Measurements from ENCODE around the gene CRY2.

CRY2 gene

DNA sequence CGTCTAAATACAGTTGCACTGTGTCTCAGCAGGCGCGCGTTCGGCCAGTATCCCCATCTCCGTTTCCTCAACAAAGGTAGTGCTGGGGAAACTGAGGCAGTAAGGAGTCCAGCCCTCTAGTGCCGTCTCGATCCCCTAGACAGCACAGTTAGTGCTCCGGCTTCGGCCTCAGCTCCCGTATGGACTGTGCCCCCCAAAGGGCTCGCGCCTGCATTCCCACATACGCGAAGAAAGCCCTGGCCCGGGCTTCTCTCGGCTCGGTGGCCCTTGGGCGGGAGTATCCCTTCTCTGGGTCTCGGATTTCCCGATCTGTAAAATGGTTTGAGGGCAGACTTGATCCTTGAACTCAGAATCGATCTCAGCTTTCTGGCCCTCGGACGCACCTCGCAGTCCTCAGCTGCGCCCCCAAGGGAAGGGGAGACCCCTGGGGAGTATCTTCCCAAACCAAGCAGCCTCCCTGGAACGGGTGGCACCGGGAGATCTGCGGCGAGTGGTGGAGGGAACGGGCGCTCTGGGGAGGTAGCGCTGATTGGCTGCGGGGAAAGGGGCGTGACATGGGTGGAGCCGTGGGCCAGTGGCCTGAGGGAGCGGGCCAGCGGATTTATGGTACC lies 71.2 kb downstream of the CRY2 start:
- DNase-seq = peak in 12 of 14 donors; percentile 44 to 82 (median 74)

DNA sequence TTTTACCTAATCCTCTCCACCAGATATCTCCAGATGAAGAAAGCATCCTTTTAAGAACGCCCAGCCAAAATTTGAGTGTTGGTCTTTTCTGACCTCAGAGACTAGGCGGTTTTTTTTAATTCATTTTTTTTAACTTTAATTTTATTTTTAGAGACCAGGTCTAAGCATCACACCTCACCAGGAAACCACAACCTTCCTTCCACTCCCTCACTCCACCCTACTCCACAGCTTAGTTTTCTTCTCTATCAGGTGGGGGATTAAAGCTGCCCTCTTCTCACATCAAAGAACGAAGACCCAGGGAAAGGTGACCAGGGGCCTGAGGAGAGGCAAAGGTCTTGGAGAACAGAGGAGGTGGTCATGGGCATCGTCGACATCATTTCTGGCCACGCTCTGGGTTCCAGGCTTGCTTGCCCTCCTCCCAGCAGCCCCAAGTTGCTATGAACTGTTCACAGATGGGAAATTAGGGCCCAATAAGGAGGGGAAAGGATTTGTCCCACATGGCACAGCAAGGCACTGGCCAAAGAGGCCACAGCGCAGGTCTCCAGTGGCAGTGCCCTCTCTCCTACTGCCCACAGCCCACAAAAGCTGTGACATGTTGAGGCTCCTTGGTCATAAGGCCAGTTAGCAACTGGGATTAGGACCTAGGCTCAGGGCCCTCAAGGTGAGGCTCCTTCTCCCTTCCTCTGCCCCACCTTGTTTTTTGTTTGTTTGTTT lies 71.8 kb downstream of the CRY2 start:
- no peak for DNase-seq

DNA sequence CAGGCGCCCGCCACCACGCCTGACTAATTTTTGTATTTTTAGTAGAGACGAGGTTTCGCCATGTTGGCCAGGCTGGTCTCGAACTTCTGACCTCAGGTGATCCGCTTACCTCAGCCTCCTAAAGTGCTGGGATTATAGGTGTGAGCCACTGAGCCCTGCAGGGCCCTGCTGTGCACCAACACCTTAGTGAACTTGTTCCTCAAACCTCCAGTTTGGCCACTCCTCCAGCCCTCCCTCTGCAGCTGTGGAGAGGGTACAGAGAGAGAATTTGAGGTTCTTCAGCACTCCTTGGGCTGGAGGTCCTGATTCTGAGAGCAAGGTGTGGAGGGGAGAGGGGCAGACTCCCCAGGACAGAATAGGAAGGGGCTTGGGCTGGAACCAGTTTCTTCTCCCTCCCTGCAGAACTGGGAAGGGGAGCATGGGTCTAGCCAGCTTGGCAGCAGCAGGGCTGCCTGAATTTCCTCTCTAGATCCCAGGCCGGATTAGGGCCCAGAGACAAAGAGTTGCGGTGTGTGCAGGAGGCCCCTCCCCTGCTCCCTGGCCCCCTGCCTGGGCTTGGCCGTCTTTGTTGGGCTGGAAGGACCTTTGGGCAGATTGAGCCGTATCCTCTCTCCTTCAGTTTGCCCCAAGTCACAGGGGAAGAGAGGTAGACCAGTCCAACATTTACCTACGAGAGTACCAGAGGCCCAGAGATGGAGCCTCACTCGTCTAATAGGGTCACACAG lies 72.7 kb downstream of the CRY2 start:
- no peak for DNase-seq

DNA sequence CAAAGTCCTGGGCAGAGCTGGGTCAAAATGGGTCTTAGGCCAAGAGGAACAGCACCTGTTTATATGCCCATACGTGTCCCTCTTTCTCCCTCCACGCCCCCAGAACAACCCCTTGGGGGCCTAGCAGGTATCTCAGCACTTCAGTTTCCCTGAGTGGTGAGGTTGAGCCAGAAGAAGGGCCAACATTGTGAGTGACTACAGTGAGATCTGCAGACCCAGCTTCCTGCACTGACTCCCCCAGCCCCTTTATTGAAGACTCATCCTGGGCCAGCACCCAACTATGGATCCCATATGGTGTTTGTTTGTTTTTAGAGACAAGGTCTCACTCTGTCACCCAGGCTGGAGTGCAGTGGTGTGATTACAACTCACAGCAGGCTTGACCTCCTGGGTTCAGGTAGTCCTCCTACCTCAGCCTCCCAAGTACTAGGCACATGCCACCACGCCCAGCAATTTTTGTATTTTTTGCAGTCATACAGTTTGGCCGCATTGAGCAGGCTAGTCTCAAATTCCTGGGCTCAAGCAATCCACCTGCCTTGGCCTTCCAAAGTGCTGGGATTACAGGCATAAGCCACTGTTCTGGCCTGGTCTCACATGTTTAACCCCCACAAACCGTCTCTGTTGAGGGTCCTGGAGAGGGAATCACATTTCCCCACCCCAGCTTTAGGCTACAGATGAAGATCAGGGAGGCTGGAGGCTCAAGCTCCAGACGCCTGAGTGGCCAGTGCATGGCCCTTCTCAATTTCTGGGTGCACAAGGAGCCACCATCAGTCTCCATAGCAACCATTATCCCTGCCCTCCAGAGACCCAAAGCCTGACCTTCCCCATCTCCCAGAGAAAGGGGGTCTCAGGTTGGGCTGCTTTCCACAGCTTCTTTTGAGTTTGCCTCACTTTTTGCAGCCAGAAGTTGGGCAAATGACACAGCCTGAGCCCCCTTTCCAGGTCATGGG lies 73.5 kb downstream of the CRY2 start:
- no peak for DNase-seq

DNA sequence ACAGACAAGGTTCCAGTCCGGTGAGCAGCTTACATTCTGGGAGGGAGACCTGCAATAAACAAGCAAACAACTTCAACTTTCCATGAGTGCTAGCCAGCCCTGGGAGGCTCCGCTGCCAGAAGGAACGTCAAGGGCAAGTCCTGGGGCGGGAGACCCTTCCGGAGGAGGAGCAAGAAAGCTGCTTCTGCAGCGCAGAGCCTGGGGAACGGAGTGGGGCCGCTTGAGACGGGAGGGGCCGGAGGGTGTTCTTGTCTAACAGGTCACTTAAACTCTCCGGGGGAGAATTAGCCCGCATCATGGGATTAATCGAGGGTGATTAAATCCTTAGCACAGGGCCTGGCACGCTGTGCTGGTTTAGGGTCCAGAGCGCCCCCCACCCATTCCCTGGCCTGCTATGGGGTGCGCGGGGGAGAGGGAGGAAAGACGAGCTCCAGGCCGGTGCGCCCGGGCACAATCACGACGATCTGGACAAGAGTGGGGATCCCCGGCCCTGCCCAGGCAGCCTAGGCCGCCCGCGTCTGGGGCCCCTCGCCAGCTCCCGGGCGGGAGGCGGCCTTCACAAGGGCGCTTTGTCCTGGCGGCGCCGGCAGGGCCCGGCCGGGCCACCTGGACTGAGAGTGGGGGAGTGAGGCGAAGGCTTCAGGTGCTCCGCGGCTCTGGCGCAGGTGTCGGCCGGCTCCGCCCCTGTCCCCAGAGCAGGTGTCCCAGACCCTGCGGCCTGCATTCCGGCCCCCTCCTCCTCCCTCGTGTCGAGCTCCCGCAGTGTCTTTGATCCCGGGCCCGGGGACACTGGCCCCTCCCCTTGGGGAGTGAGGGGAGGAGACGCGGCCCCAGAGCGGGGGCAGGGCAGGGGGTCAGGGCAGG lies 74.5 kb downstream of the CRY2 start:
- DNase-seq = no peak

GRCh38 chr11:45922425-45923082 lies 75.3 kb downstream of the CRY2 start, which contains the start of gene LARGE2:
Gene LARGE2 (plus strand): TSS chr11:45922656. CDS start chr11:45922883, 227 bp downstream.
- DNase-seq = no peak

DNA sequence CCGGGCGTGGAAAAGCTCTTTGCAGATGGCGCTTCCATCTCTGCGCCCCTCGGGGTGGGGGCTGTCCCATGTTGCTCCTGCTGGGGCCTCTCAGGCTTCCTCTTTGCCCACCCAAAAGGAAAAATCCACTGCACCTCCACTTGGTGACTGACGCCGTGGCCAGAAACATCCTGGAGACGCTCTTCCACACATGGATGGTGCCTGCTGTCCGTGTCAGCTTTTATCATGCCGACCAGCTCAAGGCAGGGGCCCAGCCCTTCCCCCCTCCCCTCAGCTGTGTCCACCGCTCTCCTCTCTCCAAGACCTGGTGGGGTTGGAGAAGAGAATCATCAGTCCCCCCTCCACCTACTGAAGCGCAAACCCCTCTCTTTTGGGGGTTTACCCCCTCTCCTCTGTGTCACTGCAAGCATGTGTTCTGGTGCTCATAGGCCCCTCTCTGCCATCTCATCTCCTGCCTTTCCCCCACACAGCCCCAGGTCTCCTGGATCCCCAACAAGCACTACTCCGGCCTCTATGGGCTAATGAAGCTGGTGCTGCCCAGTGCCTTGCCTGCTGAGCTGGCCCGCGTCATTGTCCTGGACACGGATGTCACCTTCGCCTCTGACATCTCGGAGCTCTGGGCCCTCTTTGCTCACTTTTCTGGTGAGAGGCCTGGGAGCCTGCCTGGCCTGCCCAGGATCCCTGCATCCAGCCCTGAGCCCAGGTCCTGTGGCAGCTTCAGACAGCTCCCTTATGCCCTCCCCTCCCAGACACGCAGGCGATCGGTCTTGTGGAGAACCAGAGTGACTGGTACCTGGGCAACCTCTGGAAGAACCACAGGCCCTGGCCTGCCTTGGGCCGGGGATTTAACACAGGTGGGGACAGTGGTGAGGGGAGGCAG lies 77.0 kb downstream of the CRY2 start:
- no peak for DNase-seq

DNA sequence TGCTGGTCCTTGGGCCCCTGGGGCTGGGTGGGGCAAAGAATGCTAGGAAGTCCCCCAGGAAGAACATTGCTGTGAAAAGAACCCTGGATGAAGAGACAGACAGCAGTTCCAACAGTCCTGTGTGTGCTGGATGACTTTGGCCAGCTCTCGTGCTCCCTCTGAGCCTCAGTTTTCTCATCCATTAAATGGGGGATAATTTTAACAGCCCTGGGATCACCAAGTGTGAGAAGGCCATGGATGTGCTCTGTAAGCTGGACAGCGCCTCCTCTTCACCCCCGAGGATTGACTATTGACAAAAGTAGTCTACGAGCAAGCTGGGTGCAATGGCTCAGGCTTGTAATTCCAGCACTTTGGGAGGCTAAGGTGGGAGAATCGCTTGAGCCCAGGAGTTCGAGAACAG lies 77.7 kb downstream of the CRY2 start:
- DNase-seq = no peak

DNA sequence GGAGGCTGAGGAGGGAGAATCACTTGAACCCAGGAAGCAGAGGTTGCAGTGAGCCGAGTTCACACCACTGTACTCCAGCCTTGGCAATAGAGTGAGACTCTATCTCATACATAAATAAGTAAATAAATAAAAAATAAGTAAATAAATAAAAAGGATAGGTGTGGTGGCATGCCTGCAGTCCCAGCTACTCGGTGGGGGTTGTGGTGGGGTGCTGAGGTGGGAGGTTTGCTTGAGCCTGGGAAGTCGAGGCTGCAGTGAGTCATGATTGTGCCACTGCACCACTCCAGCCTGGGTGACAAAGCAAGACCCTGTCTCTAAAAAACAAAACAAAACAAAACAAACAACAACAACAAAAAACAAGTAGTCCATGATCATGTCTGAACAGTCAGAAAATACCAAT lies 78.3 kb downstream of the CRY2 start:
- no peak for DNase-seq

- no peak for DNase-seq
These were observed 78.7 kb downstream of the CRY2 start for GRCh38 chr11:45926001-45926401.

DNA sequence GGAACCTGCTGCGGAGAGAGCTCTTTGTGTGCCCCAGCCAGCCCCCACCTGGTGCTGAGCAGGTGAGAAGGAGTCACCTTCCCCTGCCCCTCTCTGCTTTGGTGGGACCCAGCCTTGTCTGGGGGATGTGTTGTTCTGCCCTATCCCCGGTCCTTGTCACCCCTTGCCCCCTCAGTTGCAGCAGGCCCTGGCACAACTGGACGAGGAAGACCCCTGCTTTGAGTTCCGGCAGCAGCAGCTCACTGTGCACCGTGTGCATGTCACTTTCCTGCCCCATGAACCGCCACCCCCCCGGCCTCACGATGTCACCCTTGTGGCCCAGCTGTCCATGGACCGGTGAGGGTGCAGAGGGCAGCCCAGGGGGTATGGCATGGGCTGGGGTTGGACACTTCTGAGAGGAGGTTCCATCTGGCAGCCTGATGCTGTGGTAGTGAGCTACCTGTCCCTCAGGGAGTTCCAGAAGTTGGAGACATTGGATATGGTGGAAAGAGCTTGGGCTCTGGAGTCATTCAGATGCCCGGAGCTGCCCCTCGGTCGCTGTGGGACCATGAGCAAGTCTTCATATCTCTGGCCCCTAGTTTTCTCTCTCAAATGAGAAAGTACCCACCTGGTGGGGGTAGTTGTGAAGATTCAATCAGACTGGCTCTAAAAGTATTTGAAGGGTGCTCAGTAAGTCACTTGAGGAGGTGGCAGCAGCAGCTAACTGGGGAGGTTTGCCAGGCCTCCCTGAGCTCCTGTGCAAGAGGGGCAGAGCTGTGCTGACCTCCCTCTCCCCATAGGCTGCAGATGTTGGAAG lies 79.5 kb downstream of the CRY2 start:
- DNase-seq = no peak

DNA sequence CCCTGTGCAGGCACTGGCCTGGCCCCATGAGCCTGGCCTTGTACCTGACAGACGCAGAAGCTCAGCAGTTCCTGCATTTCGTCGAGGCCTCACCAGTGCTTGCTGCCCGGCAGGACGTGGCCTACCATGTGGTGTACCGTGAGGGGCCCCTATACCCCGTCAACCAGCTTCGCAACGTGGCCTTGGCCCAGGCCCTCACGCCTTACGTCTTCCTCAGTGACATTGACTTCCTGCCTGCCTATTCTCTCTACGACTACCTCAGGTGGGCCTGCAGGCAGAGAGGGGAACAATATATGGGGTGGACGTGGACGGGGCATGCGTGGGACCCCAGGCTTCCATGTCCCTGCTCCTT lies 80.0 kb downstream of the CRY2 start:
- DNase-seq = no peak

DNA sequence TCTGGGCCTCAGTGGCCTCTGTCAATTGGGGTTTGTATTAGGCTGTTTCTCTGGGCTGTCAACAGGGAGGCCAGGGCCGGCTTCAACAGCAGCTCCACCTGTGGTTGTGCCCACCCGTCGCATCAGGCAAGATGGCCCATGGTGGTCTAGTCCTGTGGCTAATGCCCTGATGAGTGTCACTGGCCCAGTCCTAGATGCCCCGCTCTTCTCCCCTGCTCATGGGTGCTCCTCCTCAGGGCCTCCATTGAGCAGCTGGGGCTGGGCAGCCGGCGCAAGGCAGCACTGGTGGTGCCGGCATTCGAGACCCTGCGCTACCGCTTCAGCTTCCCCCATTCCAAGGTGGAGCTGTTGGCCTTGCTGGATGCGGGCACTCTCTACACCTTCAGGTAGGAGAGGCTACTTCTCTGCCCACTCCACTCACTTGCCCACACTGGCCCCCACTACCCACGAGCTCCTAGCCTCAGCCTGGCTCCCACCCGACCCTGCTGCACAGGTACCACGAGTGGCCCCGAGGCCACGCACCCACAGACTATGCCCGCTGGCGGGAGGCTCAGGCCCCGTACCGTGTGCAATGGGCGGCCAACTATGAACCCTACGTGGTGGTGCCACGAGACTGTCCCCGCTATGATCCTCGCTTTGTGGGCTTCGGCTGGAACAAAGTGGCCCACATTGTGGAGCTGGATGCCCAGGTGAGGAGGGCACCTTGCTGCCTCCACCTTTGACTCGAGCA lies 80.6 kb downstream of the CRY2 start:
- DNase-seq = no peak

- no peak for DNase-seq
These were observed 81.4 kb downstream of the CRY2 start for GRCh38 chr11:45928535-45929215.

GRCh38 chr11:45929486-45930030 lies 82.3 kb downstream of the CRY2 start:
- no peak for DNase-seq

DNA sequence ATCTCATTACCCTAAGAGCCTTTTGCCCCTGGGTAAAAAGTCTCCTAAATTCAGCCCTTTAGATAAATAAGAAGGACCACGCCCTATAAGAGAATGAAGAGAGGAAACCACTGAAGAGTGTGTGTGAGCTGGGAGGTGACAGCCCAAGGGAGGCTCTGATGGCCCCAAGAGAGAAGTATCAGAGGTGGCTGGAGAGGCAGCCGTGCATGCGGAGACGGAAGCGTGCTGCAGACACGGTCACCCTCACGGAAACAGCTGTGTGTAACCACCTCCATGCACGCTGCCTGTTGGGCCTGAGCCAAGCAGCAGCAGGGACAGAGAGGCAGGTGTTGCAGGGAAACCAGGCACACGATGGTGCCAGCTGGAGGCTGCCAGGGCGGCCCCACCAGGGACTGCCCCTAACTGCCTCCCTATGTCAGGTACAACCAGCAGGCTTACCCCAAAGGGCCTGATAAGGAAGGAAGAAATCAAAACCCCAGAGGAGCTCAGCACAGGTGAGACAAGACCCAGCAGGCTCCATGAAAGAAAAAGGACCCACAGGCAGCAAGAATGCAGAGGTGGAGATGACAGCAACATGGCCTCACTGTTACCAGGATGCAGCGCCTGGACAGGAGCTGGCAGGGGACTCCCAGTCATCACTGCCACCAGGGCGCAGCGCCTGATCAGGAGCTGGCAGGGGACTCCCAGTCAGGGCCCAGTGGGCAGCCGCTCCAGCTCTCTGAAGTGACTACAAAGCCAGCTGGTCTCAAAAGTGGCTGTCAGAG lies 82.9 kb downstream of the CRY2 start:
- DNase-seq = peak in 3 of 14 donors; percentile 25 to 62 (median 36)

All from C1 segment of cervical spinal cord (tissue), 14 donors.